GM18873 (cell line): ENCODE results near the gene LPAR6.
"Not testable (repeated sequence)": the region's sequence is repeated elsewhere in the genome, so short reads cannot be mapped to it uniquely, and the experiment has no call there.

ENCODE experiments used
- ATAC-seq: cut with Tn5 transposase; IDR thresholded peaks from one replicate; pipeline ENCODE4 v1.9.1; 2021; ENCODE audit warnings: mild to moderate bottlenecking, moderate library complexity, moderate number of reproducible peaks; ENCODE audit not compliant: unreplicated experiment, low FRiP score

LPAR6 gene

GRCh38 chr13:48422003-48422402 is 9.1 kb upstream of the LPAR6 start:
- not testable (repeated sequence) for ATAC-seq

GRCh38 chr13:48415516-48415915 is 2.6 kb upstream of the LPAR6 start:
- ATAC-seq: no peak

- ATAC-seq: no peak
Observed at GRCh38 chr13:48414501-48414900, 1.6 kb upstream of the LPAR6 start.

- no peak for ATAC-seq
Observed at GRCh38 chr13:48411841-48412531, 927 bp downstream of the LPAR6 start.

- no peak for ATAC-seq
Observed at GRCh38 chr13:48411147-48411794, 1.6 kb downstream of the LPAR6 start.

- ATAC-seq: no peak
Observed at GRCh38 chr13:48410199-48410598, 2.7 kb downstream of the LPAR6 start.

GRCh38 chr13:48405875-48406274 is 7.0 kb downstream of the LPAR6 start:
- no peak for ATAC-seq

GRCh38 chr13:48404952-48405351 is 8.0 kb downstream of the LPAR6 start:
- ATAC-seq: no peak

- no peak for ATAC-seq
Observed at GRCh38 chr13:48403913-48404312, 9.0 kb downstream of the LPAR6 start.

GRCh38 chr13:48403151-48403631 is 9.7 kb downstream of the LPAR6 start:
- ATAC-seq: no peak

GRCh38 chr13:48402325-48402932 is 10.5 kb downstream of the LPAR6 start:
- no peak for ATAC-seq

GRCh38 chr13:48401480-48401879 is 11.4 kb downstream of the LPAR6 start:
- no peak for ATAC-seq

GRCh38 chr13:48400850-48401291 is 12.0 kb downstream of the LPAR6 start:
- ATAC-seq: no peak

- ATAC-seq: no peak
Observed at GRCh38 chr13:48400090-48400694, 12.7 kb downstream of the LPAR6 start.

- ATAC-seq: no peak
Observed at GRCh38 chr13:48398450-48399095, 14.3 kb downstream of the LPAR6 start.

GRCh38 chr13:48397744-48398143 is 15.2 kb downstream of the LPAR6 start:
- no peak for ATAC-seq

GRCh38 chr13:48393698-48394085 is 19.2 kb downstream of the LPAR6 start:
- no peak for ATAC-seq

GRCh38 chr13:48393030-48393697 is 19.7 kb downstream of the LPAR6 start:
- ATAC-seq: no peak

- ATAC-seq: no peak
Observed at GRCh38 chr13:48391257-48391656, 21.7 kb downstream of the LPAR6 start.

- ATAC-seq: no peak
Observed at GRCh38 chr13:48386816-48387215, 26.1 kb downstream of the LPAR6 start.
